WTC11 (cell line): ENCODE measurements around the gene KIF19. TPM values are rescaled to one million over a fixed set of nuclear protein-coding genes. Genes with fewer than 3 reads are reported as not detected.

ENCODE experiments used
- ATAC-seq: fragments of 200-7000 bp; cut with Tn5 transposase; 2 replicates; pipeline ENCODE4 v1.10.0; 2021; ENCODE audit warnings: mild to moderate bottlenecking, moderate library complexity
- CTCF ChIA-PET: fragments of 300-600 bp; sonication (Branson Sonifier 250); formaldehyde crosslinking; loops from one replicate; lab custom pipeline; 2021; ENCODE audit warnings: antibody characterized with exemption; lab: Charles Lee
- POLR2A ChIA-PET: fragments of 350-600 bp; sonication (Branson Sonifier 250); formaldehyde crosslinking; loops from one replicate; lab custom pipeline; 2021; ENCODE audit warnings: antibody characterized with exemption; lab: Charles Lee
- DNase-seq: peaks from one replicate; pipeline ENCODE4 v3.0.0; 2021; ENCODE audit warnings: low spot score
- H3K27ac Mint-ChIP-seq: 2 replicates; pipeline ENCODE4 v1.8.0; 2021; ENCODE audit warnings: mixed read lengths
- H3K27me3 Mint-ChIP-seq: 2 replicates; pipeline ENCODE4 v1.8.0; 2021; ENCODE audit warnings: low read depth, mild to moderate bottlenecking, moderate library complexity, mixed read lengths
- H3K36me3 Mint-ChIP-seq: 2 replicates; pipeline ENCODE4 v1.8.0; 2021; ENCODE audit warnings: mixed read lengths
- H3K4me1 Mint-ChIP-seq: 2 replicates; pipeline ENCODE4 v1.8.0; 2022; ENCODE audit warnings: mixed read lengths
- H3K4me3 Mint-ChIP-seq: 2 replicates; pipeline ENCODE4 v1.8.0; 2021; ENCODE audit warnings: mild to moderate bottlenecking, moderate library complexity, mixed read lengths
- H3K9me3 Mint-ChIP-seq: 2 replicates; pipeline ENCODE4 v1.8.0; 2021; ENCODE audit warnings: mixed read lengths
- ARID4B ChIP-seq: sonication (generic); formaldehyde crosslinking; IDR thresholded peaks from 2 replicates; pipeline ENCODE4 v1.8.0; 2023; ENCODE audit warnings: missing genetic modification reagents, mild to moderate bottlenecking, borderline replicate concordance
- CREB1 ChIP-seq: sonication (generic); formaldehyde crosslinking; IDR thresholded peaks from 2 replicates; pipeline ENCODE4 v1.8.0; 2023; ENCODE audit warnings: mild to moderate bottlenecking, missing genetic modification reagents
- ESRRA ChIP-seq: sonication (generic); formaldehyde crosslinking; IDR thresholded peaks from 2 replicates; pipeline ENCODE4 v1.8.1; 2022; ENCODE audit warnings: mild to moderate bottlenecking, missing genetic modification reagents, borderline replicate concordance
- IRF1 ChIP-seq: sonication (generic); formaldehyde crosslinking; IDR thresholded peaks from 2 replicates; pipeline ENCODE4 v1.8.0; 2023; ENCODE audit warnings: missing genetic modification reagents
- NFE2L1 ChIP-seq: sonication (generic); formaldehyde crosslinking; IDR thresholded peaks from 2 replicates; pipeline ENCODE4 v1.8.1; 2023; ENCODE audit warnings: missing genetic modification reagents
- NR1H2 ChIP-seq: sonication (generic); formaldehyde crosslinking; IDR thresholded peaks from 2 replicates; pipeline ENCODE4 v1.9.0; 2021; ENCODE audit warnings: mild to moderate bottlenecking, moderate library complexity, missing genetic modification reagents
- RELA ChIP-seq: sonication (generic); formaldehyde crosslinking; IDR thresholded peaks from 2 replicates; pipeline ENCODE4 v1.8.1; 2022; ENCODE audit warnings: missing genetic modification reagents, mild to moderate bottlenecking, borderline replicate concordance
- SMAD4 ChIP-seq: sonication (generic); formaldehyde crosslinking; IDR thresholded peaks from 2 replicates; pipeline ENCODE4 v1.8.0; 2022; ENCODE audit warnings: mild to moderate bottlenecking, missing genetic modification reagents
- ZMAT4 ChIP-seq: fragments of 250-450 bp; sonication (Bioruptor Pico); IDR thresholded peaks from 2 replicates; pipeline ENCODE4 v1.9.0; 2021; ENCODE audit warnings: mild to moderate bottlenecking
- ZNF281 ChIP-seq: sonication (generic); formaldehyde crosslinking; IDR thresholded peaks from 2 replicates; pipeline ENCODE4 v1.8.0; 2023; ENCODE audit warnings: mild to moderate bottlenecking, missing genetic modification reagents
- ZNF532 ChIP-seq: fragments of 250-450 bp; sonication (Bioruptor Pico); IDR thresholded peaks from 2 replicates; pipeline ENCODE4 v1.9.0; 2021; ENCODE audit warnings: mild to moderate bottlenecking, borderline replicate concordance
- ZSCAN18 ChIP-seq: fragments of 250-450 bp; sonication (Bioruptor Pico); IDR thresholded peaks from 2 replicates; pipeline ENCODE4 v2.1.2; 2022; ENCODE audit warnings: mild to moderate bottlenecking, moderate library complexity
- total RNA-seq: library from RNA; stranded (reverse); gene quantifications from 3 replicates; pipeline ENCODE4 v1.2.3, GENCODE V29; 2021

Gene KIF19
- total RNA-seq, 1 experiment from 2014 or later: 0.44 TPM

GRCh38 chr17:74380086-74380958, 54.3 kb downstream of the KIF19 start:
- ChIA-PET POLR2A (interaction anchor here (2.3 kb wide), 1 partner anchor 74 kb away, joined by 14 read pairs; no protein-coding TSS in a partner anchor), CTCF (interaction anchor here (0.6 to 4.6 kb wide), 32 partner anchors 8 to 356 kb away, joined by 3 to 138 read pairs (median 12); partner anchors contain the start of genes BTBD17, CD300A, CD300C and CD300H)
- Mint-ChIP-seq H3K27ac (no peak overlapping the region), H3K9me3 (no peaks in the 10 kb centered on the region), H3K4me1 (peaks cover 13% of the 10 kb centered on the region), H3K36me3 (no peaks in the 10 kb centered on the region), H3K4me3 (no peak overlapping the region), H3K27me3 (peaks cover under 1% of the 10 kb centered on the region; the same call in 1 of the 2 replicates)
- ATAC-seq (peak; percentile 13), DNase-seq (no peak)
- TF ChIP-seq ARID4B: 0 out of 2 replicates have a peak, but pooled peaks have one; percentile 15
- no peak for TF ChIP-seq ESRRA (CRISPR knock-in tag)

- ChIA-PET POLR2A (interaction anchor here (2.3 kb wide), 1 partner anchor 73 kb away, joined by 14 read pairs; no protein-coding TSS in a partner anchor), CTCF (interaction anchor here (0.6 to 4.6 kb wide), 15 partner anchors 12 to 185 kb away, joined by 3 to 138 read pairs (median 23); partner anchors contain the start of genes BTBD17, CD300H, GPR142 and GPRC5C)
- H3K4me1 Mint-ChIP-seq: peaks cover 13% of the 10 kb centered on the region
- H3K9me3 Mint-ChIP-seq: no peaks in the 10 kb centered on the region
- H3K4me3 Mint-ChIP-seq: no peak overlapping the region
- ATAC-seq (no peak), DNase-seq (no peak)
- H3K36me3 Mint-ChIP-seq: no peaks in the 10 kb centered on the region
- TF ChIP-seq ZMAT4 (CRISPR knock-in tag): no peak
- TF ChIP-seq ZNF532 (CRISPR knock-in tag): no peak
- TF ChIP-seq CREB1 (CRISPR knock-in tag): no peak
- no peak for TF ChIP-seq ZNF281 (CRISPR knock-in tag)
- TF ChIP-seq NR1H2: no peak
- TF ChIP-seq IRF1 (CRISPR knock-in tag): no peak
- no peak for TF ChIP-seq SMAD4 (CRISPR knock-in tag)
- no peak for TF ChIP-seq NFE2L1
- no peak for TF ChIP-seq ZSCAN18 (CRISPR knock-in tag)
- no peak for TF ChIP-seq RELA (CRISPR knock-in tag)
- H3K27me3 Mint-ChIP-seq: peaks cover 3% of the 10 kb centered on the region; the same call in 1 of the 2 replicates
- no peak overlapping the region for H3K27ac Mint-ChIP-seq
Observed at GRCh38 chr17:74380959-74381808, 55.2 kb downstream of the KIF19 start.
